Measurements from ENCODE around the gene STAB1. TPM values are rescaled to one million over a fixed set of nuclear protein-coding genes. Genes with fewer than 3 reads are reported as not detected.
A peak's percentile ranks its signal among the peaks of the same experiment; 100 is the strongest.

Gene STAB1
- total and polyA plus RNA-seq, 2 of the 13 experiments (the other 11 are each of a cell fraction or from before 2014, with no cell fraction given) = 0.09 to 0.34 TPM

DNA sequence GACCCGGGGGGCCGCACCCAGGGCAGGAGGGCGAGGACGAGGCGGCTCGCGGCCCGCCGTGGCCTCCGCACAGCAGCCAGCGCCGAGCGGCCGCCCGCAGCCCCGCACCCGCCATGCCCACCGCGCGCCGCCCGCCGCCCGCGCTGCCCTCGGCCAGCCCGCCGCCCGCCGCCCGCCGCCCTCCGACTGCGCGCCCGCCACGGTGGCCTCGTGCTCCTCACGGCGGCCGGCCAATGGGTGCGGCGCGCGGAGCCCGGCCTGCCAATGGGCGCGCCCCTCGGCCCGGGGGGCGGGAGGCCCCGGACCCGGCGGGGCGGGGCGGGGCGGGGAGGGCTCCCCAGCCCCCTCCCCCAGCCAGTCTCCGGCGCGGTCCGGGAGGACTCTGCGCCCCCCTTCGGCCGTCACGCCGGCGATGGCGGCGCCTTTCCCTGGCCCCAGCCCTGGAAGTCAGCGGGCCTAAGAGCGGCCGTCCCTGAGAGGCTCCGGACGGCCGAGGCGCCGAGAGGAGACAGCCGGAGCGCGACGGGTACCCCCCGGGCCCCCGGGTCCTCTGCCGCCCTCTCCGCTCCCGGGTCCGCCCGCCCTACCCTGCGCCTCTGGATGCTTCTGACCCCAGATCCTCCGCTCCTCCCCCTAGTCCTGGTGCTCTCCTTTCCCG lies 38.6 kb downstream of the STAB1 start, which contains the start of gene NT5DC2 (continued):
- TF ChIP-seq, protein P1, sequence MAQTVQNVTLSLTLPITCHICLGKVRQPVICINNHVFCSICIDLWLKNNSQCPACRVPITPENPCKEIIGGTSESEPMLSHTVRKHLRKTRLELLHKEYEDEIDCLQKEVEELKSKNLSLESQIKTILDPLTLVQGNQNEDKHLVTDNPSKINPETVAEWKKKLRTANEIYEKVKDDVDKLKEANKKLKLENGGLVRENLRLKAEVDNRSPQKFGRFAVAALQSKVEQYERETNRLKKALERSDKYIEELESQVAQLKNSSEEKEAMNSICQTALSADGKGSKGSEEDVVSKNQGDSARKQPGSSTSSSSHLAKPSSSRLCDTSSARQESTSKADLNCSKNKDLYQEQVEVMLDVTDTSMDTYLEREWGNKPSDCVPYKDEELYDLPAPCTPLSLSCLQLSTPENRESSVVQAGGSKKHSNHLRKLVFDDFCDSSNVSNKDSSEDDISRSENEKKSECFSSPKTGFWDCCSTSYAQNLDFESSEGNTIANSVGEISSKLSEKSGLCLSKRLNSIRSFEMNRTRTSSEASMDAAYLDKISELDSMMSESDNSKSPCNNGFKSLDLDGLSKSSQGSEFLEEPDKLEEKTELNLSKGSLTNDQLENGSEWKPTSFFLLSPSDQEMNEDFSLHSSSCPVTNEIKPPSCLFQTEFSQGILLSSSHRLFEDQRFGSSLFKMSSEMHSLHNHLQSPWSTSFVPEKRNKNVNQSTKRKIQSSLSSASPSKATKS (CRISPR knock-in tag; IDR thresholded peaks at IDR 0.05) = no peak
- TF ChIP-seq ZNF251 (CRISPR knock-in tag; IDR thresholded peaks at IDR 0.05) (no peak), GABPB1 (CRISPR knock-in tag; IDR thresholded peaks at IDR 0.05) (peak; percentile 44; the same call in 1 of the 2 replicates), ZNF883 (CRISPR knock-in tag; IDR thresholded peaks at IDR 0.05; ENCODE audit: not compliant biosample characterization) (peak; percentile 9), ZFP82 (CRISPR knock-in tag; IDR thresholded peaks at IDR 0.05; ENCODE audit: borderline replicate concordance) (peak; percentile 92; the same call in 1 of the 2 replicates), SRSF4 (IDR thresholded peaks at IDR 0.05; ENCODE audit: low read depth, low read length, poor library complexity, severe bottlenecking) (peak; percentile 89), NONO (IDR thresholded peaks at IDR 0.05) (no peak), NONO (CRISPR knock-in tag; conservative IDR thresholded peaks at IDR 0.05) (no peak; the same call in 1 of the 2 replicates), KDM5A (IDR thresholded peaks at IDR 0.05; ENCODE audit: borderline replicate concordance, low read length) (no peak), RBM39 (IDR thresholded peaks at IDR 0.05; ENCODE audit: low read depth, low read length, poor library complexity, severe bottlenecking) (peak; percentile 39), ZSCAN31 (CRISPR knock-in tag; IDR thresholded peaks at IDR 0.05; ENCODE audit: low read depth) (peak; percentile 76), HNRNPK (IDR thresholded peaks at IDR 0.05; ENCODE audit: low read depth, low read length, poor library complexity, severe bottlenecking) (peak; percentile 46), SNAI1 (CRISPR knock-in tag; IDR thresholded peaks at IDR 0.05; ENCODE audit: borderline replicate concordance) (no peak), HOXA3 (CRISPR knock-in tag; IDR thresholded peaks at IDR 0.05) (peak; percentile 28; the same call in 1 of the 2 replicates), KLF12 (CRISPR knock-in tag; IDR thresholded peaks at IDR 0.05; ENCODE audit: borderline replicate concordance) (peak; percentile 36; the same call in 1 of the 2 replicates), KDM3A (CRISPR knock-in tag; IDR thresholded peaks at IDR 0.05; ENCODE audit: low read depth) (no peak)
- TF ChIP-seq, protein P2, sequence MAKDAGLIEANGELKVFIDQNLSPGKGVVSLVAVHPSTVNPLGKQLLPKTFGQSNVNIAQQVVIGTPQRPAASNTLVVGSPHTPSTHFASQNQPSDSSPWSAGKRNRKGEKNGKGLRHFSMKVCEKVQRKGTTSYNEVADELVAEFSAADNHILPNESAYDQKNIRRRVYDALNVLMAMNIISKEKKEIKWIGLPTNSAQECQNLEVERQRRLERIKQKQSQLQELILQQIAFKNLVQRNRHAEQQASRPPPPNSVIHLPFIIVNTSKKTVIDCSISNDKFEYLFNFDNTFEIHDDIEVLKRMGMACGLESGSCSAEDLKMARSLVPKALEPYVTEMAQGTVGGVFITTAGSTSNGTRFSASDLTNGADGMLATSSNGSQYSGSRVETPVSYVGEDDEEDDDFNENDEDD (CRISPR knock-in tag; IDR thresholded peaks at IDR 0.05; ENCODE audit: borderline replicate concordance) = peak; percentile 22; the same call in 1 of the 2 replicates
- TF ChIP-seq, protein P3, sequence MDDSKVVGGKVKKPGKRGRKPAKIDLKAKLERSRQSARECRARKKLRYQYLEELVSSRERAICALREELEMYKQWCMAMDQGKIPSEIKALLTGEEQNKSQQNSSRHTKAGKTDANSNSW (CRISPR knock-in tag; IDR thresholded peaks at IDR 0.05; ENCODE audit: borderline replicate concordance) = no peak
- TF ChIP-seq, protein P4, sequence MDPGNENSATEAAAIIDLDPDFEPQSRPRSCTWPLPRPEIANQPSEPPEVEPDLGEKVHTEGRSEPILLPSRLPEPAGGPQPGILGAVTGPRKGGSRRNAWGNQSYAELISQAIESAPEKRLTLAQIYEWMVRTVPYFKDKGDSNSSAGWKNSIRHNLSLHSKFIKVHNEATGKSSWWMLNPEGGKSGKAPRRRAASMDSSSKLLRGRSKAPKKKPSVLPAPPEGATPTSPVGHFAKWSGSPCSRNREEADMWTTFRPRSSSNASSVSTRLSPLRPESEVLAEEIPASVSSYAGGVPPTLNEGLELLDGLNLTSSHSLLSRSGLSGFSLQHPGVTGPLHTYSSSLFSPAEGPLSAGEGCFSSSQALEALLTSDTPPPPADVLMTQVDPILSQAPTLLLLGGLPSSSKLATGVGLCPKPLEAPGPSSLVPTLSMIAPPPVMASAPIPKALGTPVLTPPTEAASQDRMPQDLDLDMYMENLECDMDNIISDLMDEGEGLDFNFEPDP (CRISPR knock-in tag; conservative IDR thresholded peaks at IDR 0.05) = 0 out of 2 replicates have a peak, but pooled peaks have one; percentile 72
- TF ChIP-seq, protein P5, sequence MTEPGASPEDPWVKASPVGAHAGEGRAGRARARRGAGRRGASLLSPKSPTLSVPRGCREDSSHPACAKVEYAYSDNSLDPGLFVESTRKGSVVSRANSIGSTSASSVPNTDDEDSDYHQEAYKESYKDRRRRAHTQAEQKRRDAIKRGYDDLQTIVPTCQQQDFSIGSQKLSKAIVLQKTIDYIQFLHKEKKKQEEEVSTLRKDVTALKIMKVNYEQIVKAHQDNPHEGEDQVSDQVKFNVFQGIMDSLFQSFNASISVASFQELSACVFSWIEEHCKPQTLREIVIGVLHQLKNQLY (CRISPR knock-in tag; IDR thresholded peaks at IDR 0.05) = no peak
- TF ChIP-seq, protein P6, sequence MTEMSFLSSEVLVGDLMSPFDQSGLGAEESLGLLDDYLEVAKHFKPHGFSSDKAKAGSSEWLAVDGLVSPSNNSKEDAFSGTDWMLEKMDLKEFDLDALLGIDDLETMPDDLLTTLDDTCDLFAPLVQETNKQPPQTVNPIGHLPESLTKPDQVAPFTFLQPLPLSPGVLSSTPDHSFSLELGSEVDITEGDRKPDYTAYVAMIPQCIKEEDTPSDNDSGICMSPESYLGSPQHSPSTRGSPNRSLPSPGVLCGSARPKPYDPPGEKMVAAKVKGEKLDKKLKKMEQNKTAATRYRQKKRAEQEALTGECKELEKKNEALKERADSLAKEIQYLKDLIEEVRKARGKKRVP (CRISPR knock-in tag; IDR thresholded peaks at IDR 0.05) = 0 out of 4 replicates have a peak, but pooled peaks of 1 of the 2 experiments have one; percentile 31
- TF ChIP-seq, protein P7, sequence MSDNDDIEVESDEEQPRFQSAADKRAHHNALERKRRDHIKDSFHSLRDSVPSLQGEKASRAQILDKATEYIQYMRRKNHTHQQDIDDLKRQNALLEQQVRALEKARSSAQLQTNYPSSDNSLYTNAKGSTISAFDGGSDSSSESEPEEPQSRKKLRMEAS (IDR thresholded peaks at IDR 0.05) = peak; percentile 70; the same call in 1 of the 2 replicates

Data from HepG2 (cell line).